ENCODE results near the gene RNF121. TPM values are rescaled to one million over a fixed set of nuclear protein-coding genes. Genes with fewer than 3 reads are reported as not detected.

Gene RNF121
- total RNA-seq, 1 donor from 2014 or later = 24.7 TPM

DNA sequence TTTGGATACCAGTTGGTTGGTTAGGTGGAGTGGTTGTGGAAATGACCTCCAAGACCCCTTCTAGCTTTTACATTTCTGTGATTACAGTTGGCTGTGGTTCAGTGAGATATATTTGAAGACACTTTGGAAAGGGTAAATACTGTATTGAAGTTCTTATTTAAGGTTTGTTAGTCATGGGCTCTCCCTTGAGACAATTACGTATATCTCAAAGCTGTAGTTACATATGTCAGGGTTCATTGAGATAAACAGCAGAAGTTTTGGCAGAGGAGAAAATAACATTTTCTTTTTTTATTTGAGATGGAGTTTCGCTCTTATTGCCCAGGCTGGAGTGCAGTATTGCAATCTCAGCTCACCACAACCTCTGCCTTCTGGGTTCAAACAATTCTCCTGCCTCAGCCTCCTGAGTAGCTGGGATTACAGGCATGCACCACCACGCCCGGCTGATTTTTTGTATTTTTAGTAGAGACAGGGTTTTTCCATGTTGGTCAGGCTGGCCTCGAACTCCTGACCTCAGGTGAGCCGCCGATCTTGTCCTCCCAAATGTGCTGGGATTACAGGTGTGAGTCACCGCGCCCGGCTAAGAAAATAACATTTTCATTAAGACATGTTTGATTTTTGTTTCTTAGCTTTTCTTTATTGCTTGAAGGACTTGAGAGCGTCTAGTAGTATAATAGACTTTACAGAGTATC, 1.9 kb downstream of the RNF121 start:
- Histone ChIP-seq H3K36me3 (no peaks in the 10 kb centered on the region), H3K4me1 (peaks cover 40% of the 10 kb centered on the region), H3K27me3 (ENCODE audit: low read depth) (no peaks in the 10 kb centered on the region), H3K4me3 (no peak overlapping the region), H3K9me3 (no peaks in the 10 kb centered on the region), H3K27ac (no peak overlapping the region)
- intact Hi-C loops (cut with DNase I) = no loop called here
- ATAC-seq (no peak), DNase-seq (no peak)
- TF ChIP-seq, protein P1, sequence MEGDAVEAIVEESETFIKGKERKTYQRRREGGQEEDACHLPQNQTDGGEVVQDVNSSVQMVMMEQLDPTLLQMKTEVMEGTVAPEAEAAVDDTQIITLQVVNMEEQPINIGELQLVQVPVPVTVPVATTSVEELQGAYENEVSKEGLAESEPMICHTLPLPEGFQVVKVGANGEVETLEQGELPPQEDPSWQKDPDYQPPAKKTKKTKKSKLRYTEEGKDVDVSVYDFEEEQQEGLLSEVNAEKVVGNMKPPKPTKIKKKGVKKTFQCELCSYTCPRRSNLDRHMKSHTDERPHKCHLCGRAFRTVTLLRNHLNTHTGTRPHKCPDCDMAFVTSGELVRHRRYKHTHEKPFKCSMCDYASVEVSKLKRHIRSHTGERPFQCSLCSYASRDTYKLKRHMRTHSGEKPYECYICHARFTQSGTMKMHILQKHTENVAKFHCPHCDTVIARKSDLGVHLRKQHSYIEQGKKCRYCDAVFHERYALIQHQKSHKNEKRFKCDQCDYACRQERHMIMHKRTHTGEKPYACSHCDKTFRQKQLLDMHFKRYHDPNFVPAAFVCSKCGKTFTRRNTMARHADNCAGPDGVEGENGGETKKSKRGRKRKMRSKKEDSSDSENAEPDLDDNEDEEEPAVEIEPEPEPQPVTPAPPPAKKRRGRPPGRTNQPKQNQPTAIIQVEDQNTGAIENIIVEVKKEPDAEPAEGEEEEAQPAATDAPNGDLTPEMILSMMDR (IDR thresholded peaks at IDR 0.05) = no peak

DNA sequence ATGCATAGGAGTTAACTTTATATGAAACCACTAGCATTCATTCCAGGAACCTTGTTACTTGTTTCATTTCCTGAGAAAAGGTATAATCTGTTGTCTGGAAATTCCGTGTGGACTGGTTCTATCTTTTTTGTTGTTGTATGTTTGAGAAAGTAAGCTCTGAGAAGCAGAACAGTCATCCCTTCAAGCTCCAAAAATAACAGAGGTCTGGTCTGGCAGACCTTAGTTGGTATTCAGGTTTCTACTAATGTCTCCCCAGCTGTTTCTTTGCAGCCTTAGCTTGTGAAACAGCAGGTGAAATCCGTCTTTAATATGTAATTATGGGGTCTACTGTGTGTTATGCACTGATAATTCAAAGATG, 2.4 kb downstream of the RNF121 start:
- H3K27me3 ChIP-seq (ENCODE audit: low read depth) = no peaks in the 10 kb centered on the region
- ATAC-seq = no peak
- no peak overlapping the region for H3K27ac ChIP-seq
- DNase-seq = no peak
- intact Hi-C loops (cut with DNase I) = no loop called here
- H3K36me3 ChIP-seq = no peaks in the 10 kb centered on the region
- H3K9me3 ChIP-seq = no peaks in the 10 kb centered on the region
- peaks cover 40% of the 10 kb centered on the region for H3K4me1 ChIP-seq
- H3K4me3 ChIP-seq = no peak overlapping the region
- TF ChIP-seq, protein P1 (IDR thresholded peaks at IDR 0.05) = no peak

DNA sequence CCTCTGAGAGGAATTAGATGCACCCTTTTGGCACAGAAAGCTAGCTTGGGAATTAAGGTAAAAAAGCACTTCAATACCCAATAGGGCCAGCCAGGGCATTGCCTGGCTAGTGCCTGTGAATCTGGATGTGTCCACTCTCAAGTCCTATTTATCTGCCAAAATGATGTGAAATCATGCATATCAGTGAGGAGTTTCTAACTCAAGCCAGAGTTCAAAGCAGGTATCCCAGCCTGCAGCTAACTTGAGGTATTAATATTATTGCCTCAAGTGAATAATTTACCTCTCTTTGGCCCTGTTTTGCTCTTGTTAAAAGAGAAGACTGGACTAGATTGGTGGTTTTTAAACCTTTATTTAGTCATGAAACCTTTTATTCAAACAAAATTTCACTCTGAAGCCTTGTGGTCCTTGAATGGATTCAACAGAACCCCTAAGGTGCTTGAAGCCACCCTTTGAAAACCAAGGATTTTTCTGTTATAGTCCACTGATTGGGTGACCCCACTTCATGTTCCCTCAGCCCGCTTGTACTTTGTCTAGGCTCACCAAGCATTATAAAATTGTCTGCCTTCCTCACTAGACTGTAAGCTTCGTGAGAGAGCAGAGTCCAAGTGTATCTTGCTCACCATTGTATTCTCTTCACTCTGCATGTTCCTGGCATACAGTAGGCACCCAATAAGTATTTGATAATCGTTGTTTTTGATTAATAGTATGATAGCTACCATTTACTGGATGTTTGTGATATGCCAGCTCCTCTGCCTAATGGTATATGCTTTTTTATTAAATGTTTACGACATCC, 4.5 kb downstream of the RNF121 start:
- no peak for DNase-seq
- intact Hi-C loops (cut with DNase I) = no loop called here
- Histone ChIP-seq H3K4me3 (no peak overlapping the region), H3K4me1 (peaks cover 46% of the 10 kb centered on the region), H3K27ac (no peak overlapping the region), H3K36me3 (no peaks in the 10 kb centered on the region), H3K27me3 (ENCODE audit: low read depth) (no peaks in the 10 kb centered on the region), H3K9me3 (no peaks in the 10 kb centered on the region)
- TF ChIP-seq, protein P1 (IDR thresholded peaks at IDR 0.05) = no peak
- ATAC-seq = no peak

DNA sequence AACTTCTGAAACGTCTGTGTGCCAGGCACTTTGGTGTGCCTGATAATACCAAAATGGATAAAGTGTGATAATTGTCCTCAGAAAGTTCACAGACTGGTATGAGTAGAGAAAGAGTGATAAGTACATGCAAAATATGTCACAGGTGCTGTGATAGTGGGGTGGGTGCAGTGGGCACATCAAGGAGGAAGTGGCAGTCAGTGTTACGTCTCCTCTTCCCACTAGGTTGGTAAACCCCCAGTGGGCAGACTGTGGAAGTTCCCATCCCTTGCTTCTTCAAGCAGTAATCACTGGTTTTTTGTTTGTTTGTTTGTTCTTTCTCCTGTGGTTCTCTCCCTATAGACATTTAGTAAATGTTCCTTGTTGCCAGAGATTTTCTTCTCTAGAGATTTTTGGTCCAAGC, 5.4 kb downstream of the RNF121 start:
- ATAC-seq = no peak
- H3K9me3 ChIP-seq = no peaks in the 10 kb centered on the region
- DNase-seq = no peak
- H3K36me3 ChIP-seq = no peaks in the 10 kb centered on the region
- no peaks in the 10 kb centered on the region for H3K27me3 ChIP-seq (ENCODE audit: low read depth)
- intact Hi-C loops (cut with DNase I) = no loop called here
- H3K27ac ChIP-seq = no peak overlapping the region
- no peak overlapping the region for H3K4me3 ChIP-seq
- TF ChIP-seq, protein P1 (IDR thresholded peaks at IDR 0.05) = no peak
- H3K4me1 ChIP-seq = peaks cover 46% of the 10 kb centered on the region

DNA sequence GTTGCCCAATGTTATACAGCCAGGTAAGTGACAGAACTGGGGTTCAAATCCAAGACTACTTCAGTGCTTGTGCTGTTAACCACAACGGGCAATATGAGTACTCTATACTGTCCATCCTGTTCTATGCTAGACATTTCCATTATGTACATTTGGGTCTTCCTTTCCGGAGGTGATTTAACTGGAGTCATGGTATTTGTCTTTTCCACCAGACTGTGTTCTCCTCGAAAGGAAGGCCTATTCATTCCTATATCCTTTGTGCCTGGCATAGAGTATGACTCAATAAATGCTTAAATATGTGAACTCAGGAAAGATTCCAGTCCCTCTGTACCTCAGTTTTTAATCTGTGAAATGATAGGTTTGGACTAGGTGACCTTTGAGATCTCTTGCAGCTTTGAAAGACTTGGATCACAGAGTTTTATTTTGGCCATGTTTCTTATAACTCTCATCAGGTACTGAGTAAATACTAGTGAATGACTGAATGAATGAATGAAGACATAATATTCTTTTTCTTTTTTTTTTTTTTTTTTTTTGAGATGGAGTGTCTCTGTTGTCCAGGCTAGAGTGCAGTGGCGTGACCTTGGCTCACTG, 6.6 kb downstream of the RNF121 start:
- H3K4me3 ChIP-seq = no peak overlapping the region
- no peak overlapping the region for H3K27ac ChIP-seq
- no peak for ATAC-seq
- no peak for DNase-seq
- no peaks in the 10 kb centered on the region for H3K27me3 ChIP-seq (ENCODE audit: low read depth)
- H3K4me1 ChIP-seq = peaks cover 35% of the 10 kb centered on the region
- TF ChIP-seq, protein P1 (IDR thresholded peaks at IDR 0.05) = no peak
- H3K36me3 ChIP-seq = no peaks in the 10 kb centered on the region
- intact Hi-C loops (cut with DNase I) = no loop called here
- H3K9me3 ChIP-seq = no peaks in the 10 kb centered on the region
